ENCODE data around the gene RAD51C.
"Not testable (repeated sequence)": the region's sequence is repeated elsewhere in the genome, so short reads cannot be mapped to it uniquely, and the experiment has no call there.

Gene RAD51C

GRCh38 chr17:58747674-58748073 lies 55.3 kb downstream of the RAD51C start:
- no peak for FAIRE-seq

DNA sequence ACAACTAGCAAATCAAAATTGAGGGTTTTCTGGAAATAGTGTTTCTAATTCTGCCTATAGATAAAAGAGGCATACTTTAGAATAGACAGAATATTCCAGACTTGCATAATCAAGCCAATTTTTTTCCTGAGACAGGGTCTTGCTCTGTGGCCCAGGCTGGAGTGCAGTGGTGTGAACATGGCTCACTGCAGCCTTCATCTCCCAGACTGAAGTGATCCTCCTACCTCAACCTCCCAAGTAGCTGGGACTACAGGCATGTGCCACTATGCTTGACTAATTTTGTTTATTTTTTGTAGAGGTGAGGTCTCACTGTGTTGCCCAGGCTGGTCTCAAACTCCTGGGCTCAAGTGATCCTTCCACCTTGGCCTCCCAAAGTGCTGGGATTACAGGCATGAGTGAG lies 57.2 kb downstream of the RAD51C start:
- FAIRE-seq, result not testable (repeated sequence)

DNA sequence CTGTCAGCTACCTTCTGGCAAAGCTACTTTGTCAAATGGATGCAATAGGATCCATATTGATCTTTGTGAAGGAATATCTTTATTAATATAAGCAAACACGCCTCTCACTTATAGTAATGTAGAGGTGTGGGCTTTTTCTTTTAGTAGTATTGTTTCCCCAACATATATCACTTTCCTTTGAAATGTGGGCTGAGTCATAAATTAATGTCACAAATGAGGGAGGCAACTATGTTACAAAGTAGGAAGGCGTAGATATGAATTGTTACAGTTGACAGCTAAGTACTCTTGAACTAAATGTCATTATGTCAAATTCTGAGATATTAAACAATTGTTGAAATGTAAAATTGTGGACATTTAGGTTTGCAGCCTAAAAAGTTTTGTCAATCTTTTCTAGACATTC lies 60.6 kb downstream of the RAD51C start:
- FAIRE-seq, result no peak

DNA sequence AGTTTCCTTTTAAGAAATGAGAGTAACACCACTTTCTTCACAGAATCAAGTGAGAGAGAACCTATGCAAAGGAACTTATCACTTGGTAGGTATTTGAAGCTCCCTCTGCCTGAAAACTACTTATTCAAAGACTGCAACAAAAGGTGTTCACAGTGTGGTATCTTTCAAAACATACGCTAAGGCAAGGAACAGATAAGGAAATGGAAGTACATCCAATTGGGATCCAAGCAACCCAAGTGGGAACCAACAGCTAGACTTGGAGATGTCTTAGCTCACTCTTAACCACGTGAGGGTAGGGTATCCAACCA lies 62.8 kb downstream of the RAD51C start:
- FAIRE-seq, result no peak

DNA sequence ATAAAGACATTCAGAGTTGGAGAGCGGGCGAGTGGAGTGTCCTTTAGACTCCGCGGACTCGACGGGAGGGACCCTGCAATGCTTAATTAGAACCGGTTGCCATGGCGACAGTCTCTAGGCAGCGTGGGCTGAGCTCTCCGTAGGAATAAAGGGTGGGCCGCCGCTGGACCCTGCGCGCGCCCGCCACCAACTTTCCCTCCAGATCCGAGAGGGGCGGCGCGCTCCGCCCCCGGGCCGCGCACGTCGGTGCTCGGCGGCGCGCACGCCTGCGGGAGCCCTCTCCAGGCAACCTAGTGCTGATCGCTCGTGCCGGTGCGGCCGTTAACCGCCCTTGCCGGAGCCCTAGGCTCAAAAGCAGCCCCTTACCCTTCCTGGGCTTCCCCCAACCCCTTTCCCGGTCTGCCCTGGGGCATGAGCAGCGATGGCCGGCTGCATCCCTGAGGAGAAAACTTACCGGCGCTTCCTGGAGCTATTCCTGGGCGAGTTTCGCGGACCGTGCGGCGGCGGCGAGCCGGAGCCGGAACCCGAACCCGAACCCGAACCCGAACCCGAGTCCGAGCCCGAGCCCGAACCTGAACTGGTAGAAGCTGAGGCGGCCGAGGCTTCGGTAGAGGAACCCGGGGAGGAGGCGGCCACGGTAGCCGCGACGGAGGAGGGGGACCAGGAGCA lies 63.3 kb downstream of the RAD51C start, which contains the start of gene PPM1E:
PPM1E (plus strand) TSS at position 278 of the 669 bp plus-strand sequence.
- no peak for FAIRE-seq

- no peak for FAIRE-seq
Measured at GRCh38 chr17:58756246-58757161, 64.1 kb downstream of the RAD51C start.

DNA sequence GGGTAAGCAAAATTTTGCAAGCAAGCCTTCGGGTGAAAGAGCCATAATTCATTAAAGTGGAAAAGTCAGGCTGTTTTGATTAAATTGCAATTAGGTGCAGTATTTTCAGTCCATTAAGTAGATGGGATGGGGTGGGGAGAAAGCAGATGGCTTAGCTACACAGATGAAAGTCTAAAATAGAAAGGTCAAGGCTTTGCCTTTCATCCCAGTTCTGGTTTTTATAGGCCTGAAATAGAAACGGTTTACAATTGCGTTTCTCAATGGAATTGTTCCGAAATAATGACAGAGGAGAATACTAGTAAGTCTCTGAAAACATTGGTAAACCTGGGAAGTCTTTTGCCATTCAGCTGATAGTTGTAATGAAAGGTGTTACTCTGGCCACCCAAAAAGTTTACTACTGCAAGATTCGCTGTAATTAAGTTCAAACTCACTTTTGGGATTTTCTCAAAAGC lies 64.8 kb downstream of the RAD51C start:
- FAIRE-seq, result no peak

DNA sequence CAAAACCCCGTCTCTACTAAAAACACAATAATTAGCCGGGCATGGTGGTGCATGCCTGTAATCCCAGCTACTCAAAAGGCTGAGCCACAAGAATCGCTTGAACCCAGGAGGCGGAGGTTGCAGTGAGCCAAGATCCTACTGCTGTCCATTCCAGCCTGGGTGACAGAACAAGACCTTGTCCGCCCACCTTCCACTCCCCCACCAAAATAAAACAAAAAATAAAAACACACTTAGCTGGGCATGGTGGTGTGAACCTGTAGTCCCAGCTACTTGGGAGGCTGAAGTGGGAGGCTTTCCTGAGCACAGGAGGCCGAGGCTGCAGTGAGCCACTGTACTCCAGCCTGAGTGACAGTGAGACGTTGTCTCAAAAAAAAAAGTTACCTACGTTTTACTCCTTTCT lies 66.5 kb downstream of the RAD51C start:
- no peak for FAIRE-seq

DNA sequence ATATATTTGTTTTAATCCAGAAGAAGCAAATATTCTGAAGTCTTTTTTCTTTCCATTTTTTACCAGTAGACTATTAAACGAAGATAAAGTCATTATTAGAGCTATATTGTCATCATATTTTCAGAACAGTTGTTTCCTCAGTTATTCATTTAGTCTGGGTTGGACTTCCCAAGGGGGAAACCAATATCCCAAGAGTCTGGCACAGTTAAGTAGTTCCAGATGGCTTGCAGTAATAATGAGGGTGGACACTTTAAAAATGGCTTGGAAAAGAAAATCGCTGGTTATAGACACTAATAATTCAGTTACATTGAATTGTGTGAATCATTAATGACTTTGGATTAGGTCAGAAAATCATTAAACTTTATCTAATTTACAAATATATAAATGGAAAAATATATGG lies 67.1 kb downstream of the RAD51C start:
- no peak for FAIRE-seq

- no peak for FAIRE-seq
Measured at GRCh38 chr17:58760248-58760647, 67.8 kb downstream of the RAD51C start.

- no peak for FAIRE-seq
Measured at GRCh38 chr17:58763263-58763662, 70.9 kb downstream of the RAD51C start.

GRCh38 chr17:58764373-58764772 lies 72.0 kb downstream of the RAD51C start:
- no peak for FAIRE-seq

GRCh38 chr17:58778482-58778881 lies 86.1 kb downstream of the RAD51C start:
- not testable (repeated sequence) for FAIRE-seq

GRCh38 chr17:58779446-58779845 lies 87.0 kb downstream of the RAD51C start:
- FAIRE-seq, result no peak

GRCh38 chr17:58783380-58783779 lies 91.0 kb downstream of the RAD51C start:
- no peak for FAIRE-seq

- no peak for FAIRE-seq
Measured at GRCh38 chr17:58785097-58785496, 92.7 kb downstream of the RAD51C start.

All from endometrium (tissue), 2 donors.